MG63 (cell line): ENCODE measurements around the gene ERP44. TPM values are rescaled to one million over a fixed set of nuclear protein-coding genes. Genes with fewer than 3 reads are reported as not detected.

Experiments
- DNase-seq: peaks from one replicate; pipeline ENCODE4 v3.0.0-alpha.2; 2020
- H3K27me3 ChIP-seq: fragments of 250-450 bp; sonication (Bioruptor Pico); 2 replicates; pipeline ENCODE4 v1.5.1; 2020; ENCODE audit warnings: mild to moderate bottlenecking, moderate library complexity
- H3K36me3 ChIP-seq: fragments of 250-450 bp; sonication (Bioruptor Pico); 2 replicates; pipeline ENCODE4 v1.5.1; 2020; ENCODE audit warnings: mild to moderate bottlenecking, moderate library complexity
- H3K4me3 ChIP-seq: fragments of 250-450 bp; sonication (Bioruptor Pico); 2 replicates; pipeline ENCODE4 v1.5.1; 2020; ENCODE audit warnings: mild to moderate bottlenecking, moderate library complexity
- H3K9me3 ChIP-seq: fragments of 250-450 bp; sonication (Bioruptor Pico); 2 replicates; pipeline ENCODE4 v1.5.1; 2020; ENCODE audit warnings: mild to moderate bottlenecking, moderate library complexity
- total RNA-seq: library from RNA; depleted of rRNA; stranded (reverse); fragments of >200 nt; shearing (Covaris generic); gene quantifications from 2 replicates; pipeline ENCODE4 v1.2.3, GENCODE V29; 2014; ENCODE audit warnings: low replicate concordance

The ERP44 gene
- total RNA-seq, 1 experiment from 2014 or later = 9.9 TPM

DNA sequence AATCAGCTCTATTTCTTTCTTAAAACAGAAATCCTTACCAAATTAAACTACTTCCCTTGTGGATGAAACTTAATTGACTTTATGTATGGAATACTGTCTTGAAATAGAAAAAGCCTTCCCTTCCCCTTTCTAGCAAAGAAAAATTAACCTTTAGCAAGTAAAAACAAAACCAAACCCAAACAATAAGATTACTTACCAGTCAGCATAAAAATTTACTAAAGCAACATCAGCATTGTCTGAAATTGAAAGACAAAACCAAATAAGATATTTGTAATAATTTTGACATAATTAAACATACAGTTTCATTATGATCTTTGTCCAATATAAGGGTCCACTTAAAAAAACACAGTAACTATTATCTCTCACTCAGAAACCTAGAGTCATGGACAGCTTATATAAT lies 41.2 kb downstream of the ERP44 start:
- peaks cover 12% of the 10 kb centered on the region for H3K36me3 ChIP-seq
- H3K9me3 ChIP-seq = no peaks in the 10 kb centered on the region
- H3K27me3 ChIP-seq = no peaks in the 10 kb centered on the region
- DNase-seq = no peak
- no peak overlapping the region for H3K4me3 ChIP-seq

DNA sequence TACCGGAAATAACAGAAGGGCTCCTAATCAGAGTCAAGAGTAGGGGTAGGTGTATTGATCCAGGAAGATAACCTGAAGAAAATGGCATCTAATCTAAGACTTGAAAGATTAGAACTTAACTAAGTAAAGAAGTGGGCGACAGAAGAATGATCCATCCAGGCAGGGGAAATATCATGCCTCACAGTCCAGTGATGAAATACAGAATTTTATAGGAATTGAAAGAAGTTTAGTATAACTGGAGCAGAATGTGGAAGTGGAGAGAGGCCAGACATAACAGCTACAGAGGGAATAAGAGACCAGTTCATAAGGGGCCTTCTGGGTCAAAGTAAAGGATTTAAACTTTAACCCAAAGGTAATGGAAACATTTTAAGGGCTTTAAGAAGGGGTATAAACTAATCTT lies 42.2 kb downstream of the ERP44 start:
- no peaks in the 10 kb centered on the region for H3K27me3 ChIP-seq
- no peak overlapping the region for H3K4me3 ChIP-seq
- DNase-seq = no peak
- peaks cover 16% of the 10 kb centered on the region for H3K36me3 ChIP-seq
- no peaks in the 10 kb centered on the region for H3K9me3 ChIP-seq

DNA sequence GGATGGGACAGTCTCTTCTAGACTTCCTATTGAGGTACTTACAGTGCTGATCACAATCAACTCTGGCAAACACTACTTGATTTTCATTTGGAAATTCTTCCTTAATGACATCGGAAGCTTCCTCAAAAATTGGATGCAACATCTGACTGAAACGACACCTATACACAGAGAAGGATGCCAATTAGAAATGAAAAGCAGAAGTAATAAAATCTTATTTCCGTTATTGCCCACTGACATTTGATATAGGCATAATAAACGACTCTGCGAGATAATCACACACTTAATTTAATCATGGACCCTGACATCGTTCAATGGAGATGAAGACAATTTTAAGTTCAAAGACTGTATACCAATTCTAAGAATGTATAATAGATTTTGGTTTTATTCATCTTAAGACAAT lies 46.4 kb downstream of the ERP44 start:
- DNase-seq = no peak
- Histone ChIP-seq H3K36me3 (peaks cover 11% of the 10 kb centered on the region), H3K27me3 (no peaks in the 10 kb centered on the region)

DNA sequence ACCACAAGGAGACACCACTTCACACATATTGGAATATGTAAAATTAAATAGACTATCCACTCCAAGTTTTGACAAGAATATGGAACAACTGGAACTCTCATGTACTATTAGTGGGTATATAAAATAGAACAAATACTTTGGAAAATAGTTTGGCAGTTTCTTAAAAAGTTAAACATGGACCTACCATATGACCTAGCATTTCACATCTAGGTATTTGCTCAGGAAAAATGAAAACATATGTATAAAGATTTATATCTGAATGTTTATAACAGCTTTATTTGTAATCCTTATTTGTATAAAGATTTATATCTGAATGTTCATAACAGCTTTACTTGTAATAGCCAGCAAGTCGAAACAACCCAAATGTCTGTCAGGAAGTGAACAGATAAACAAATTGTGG lies 49.2 kb downstream of the ERP44 start:
- no peaks in the 10 kb centered on the region for H3K27me3 ChIP-seq
- DNase-seq = no peak
- no peak overlapping the region for H3K4me3 ChIP-seq
- peaks cover 8% of the 10 kb centered on the region for H3K36me3 ChIP-seq
- H3K9me3 ChIP-seq = no peaks in the 10 kb centered on the region; the same call in 1 of the 2 replicates

More for the DNA sequence above, 46.4 kb downstream of the ERP44 start:
- Histone ChIP-seq H3K9me3 (no peaks in the 10 kb centered on the region), H3K4me3 (no peak overlapping the region)

DNA sequence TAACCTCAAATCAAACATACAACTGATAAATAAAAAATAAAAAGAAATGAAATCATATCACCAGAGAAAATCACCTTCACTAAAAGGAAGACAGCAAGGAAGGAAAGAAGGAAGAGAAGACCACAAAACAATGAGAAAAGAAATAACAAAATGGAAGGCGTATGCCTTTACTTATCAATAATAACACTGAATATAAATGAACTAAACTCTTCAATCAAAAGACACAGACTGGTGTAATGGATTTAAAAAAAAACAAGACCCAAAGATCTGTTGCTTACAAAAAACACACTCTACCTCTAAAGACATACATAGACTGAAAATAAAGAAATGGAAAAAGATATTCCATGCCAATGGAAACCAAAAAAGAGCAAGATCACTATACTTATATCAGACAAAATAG lies 60.3 kb downstream of the ERP44 start:
- H3K9me3 ChIP-seq = peaks cover 4% of the 10 kb centered on the region
- H3K27me3 ChIP-seq = no peaks in the 10 kb centered on the region
- H3K36me3 ChIP-seq = peaks cover 3% of the 10 kb centered on the region; the same call in 1 of the 2 replicates
- DNase-seq = no peak
- no peak overlapping the region for H3K4me3 ChIP-seq

DNA sequence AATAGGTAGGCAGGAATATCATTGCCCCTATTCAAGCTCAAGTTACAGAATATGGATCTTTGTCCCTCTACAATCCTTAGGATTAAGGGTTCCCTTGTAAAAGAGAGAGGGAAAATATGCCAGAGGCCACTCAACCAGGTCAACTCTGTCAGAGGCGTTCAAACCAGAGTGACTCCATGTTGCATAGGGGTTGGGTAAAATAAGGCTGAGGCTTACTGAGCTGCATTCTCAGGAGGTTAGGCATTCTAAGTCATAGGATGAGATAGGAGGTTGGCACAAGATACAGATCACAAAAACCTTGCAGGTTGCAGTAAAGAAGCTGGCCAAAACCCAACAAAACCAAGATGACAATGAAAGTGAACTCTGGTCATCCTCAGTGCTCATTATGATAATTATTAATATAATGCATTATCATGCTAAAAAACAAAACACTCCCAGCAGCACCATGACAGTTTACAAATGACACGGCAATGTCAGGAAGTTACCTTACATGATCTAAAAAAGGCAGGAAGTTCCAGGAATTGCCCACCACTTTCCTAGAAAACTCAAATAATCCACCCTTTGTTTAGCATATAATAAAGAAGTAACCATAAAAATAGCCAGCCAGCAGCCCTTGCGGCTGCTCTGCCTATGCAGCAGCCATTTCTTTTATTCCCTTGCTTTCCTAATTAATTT lies 64.8 kb downstream of the ERP44 start:
- Histone ChIP-seq H3K9me3 (peaks cover under 1% of the 10 kb centered on the region; the same call in 1 of the 2 replicates), H3K36me3 (0 out of 2 replicates have a peak, but pooled peaks cover 3% of the 10 kb centered on the region), H3K4me3 (no peak overlapping the region), H3K27me3 (no peaks in the 10 kb centered on the region)
- no peak for DNase-seq

DNA sequence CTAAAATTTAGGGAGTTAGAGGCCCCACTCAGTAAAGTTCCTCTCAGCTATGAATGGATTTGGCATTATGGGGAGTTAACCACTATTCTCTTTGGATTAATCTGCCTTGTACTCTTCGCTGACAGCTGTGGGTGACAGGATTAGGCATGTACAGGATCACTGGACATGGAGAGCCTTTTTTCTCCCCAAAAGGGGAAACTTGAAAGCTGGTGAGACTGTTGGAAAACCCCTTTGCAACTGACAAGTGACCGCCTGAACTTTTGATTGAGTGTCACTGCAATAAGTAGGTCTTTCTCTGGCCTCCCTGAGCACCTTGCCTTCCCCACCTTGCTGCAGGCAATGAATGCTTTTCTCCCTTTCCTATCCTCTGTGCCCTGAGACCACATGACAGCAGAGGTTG lies 68.3 kb downstream of the ERP44 start:
- Histone ChIP-seq H3K36me3 (no peaks in the 10 kb centered on the region), H3K9me3 (no peaks in the 10 kb centered on the region), H3K4me3 (no peak overlapping the region), H3K27me3 (no peaks in the 10 kb centered on the region)
- DNase-seq = no peak

DNA sequence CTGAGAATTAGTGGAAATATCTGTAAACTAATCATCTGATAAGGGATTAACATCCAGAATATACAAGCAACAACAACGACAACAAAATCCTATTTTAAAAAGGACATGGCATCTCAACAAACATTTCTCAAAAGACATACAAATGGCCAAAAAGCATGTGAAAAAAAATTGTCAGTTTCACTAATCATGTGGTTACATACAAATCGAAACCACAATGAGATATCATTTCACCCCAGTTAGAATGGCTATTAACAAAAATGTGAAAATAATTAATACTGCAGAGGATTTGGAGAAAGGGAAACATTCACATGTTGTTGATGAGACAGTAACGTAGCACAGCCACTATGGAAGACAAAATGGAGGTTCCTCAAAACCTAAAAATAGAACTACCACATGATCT lies 69.5 kb downstream of the ERP44 start:
- H3K36me3 ChIP-seq = no peaks in the 10 kb centered on the region

DNA sequence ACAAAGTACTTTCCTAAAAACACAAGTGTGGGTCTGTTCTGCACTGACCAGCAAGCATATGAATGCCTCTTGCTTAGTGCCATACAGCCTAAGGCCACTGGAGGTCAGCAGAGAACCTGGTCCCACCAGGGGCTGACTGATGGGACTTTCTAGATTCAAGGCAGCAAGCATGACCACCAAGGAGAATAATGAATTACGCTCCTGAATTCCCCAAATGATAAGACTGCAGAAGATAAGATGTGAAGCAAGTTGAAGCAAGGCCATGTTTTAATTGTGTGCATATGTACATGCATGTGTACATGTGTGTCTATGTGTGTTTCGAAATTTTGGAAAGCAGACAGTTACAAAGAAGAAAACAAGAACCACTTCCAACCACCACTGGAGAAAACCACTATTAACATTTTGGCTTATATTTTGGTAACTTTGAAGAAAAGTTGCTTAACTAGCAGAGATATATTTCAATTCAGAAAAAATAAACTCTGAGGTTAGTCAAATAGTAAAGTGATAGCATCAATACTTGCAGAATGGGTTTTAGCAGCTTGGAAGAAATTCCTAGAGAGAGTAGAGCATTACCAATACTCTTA lies 70.5 kb downstream of the ERP44 start:
- Histone ChIP-seq H3K9me3 (no peaks in the 10 kb centered on the region), H3K27me3 (no peaks in the 10 kb centered on the region), H3K36me3 (no peaks in the 10 kb centered on the region), H3K4me3 (no peak overlapping the region)
- peak; percentile 57 for DNase-seq

More for the DNA sequence above, 69.5 kb downstream of the ERP44 start:
- no peaks in the 10 kb centered on the region for H3K9me3 ChIP-seq
- no peaks in the 10 kb centered on the region for H3K27me3 ChIP-seq
- no peak for DNase-seq
- no peak overlapping the region for H3K4me3 ChIP-seq

DNA sequence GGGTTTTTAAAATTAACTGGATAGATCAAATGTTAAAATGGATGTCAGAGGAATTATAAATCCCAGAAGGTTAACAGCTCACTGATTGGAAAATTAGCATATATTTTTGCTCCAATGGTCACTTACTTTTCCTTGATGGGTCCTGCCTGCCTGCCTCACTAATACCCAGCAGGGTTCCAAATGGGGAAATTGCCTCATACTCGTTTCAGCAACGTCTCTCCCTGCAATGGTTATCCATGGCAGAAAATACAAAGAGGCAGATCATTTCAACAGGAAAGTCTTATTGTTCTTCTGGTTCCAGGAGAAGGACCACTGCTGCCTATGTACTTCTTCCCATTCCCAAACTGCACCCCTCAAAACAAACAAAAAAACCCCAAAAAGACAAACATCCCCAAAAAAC lies 71.3 kb downstream of the ERP44 start:
- H3K36me3 ChIP-seq = no peaks in the 10 kb centered on the region
- DNase-seq = no peak
- no peaks in the 10 kb centered on the region for H3K9me3 ChIP-seq
- no peak overlapping the region for H3K4me3 ChIP-seq
- no peaks in the 10 kb centered on the region for H3K27me3 ChIP-seq

DNA sequence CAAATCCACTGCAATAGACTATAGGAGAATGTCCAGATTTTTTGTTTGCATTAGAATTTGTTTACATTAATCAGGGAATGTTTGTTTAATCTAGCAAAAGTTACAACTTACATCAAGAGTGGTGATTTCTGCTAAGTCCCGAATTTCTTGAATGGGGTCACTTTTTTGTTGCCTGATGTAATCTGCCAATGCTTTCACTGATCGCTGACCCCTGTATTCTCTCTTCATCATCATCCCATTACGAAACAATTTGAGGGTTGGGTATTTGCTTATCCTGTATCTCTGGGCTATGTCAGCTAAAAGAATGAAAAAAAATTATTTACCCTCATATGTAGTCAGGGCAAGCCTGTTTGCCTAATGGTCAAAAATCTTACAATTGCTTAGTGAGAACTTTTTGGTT lies 76.9 kb downstream of the ERP44 start:
- Histone ChIP-seq H3K36me3 (no peaks in the 10 kb centered on the region; the same call in 1 of the 2 replicates), H3K9me3 (no peaks in the 10 kb centered on the region), H3K4me3 (no peak overlapping the region), H3K27me3 (no peaks in the 10 kb centered on the region)
- no peak for DNase-seq

DNA sequence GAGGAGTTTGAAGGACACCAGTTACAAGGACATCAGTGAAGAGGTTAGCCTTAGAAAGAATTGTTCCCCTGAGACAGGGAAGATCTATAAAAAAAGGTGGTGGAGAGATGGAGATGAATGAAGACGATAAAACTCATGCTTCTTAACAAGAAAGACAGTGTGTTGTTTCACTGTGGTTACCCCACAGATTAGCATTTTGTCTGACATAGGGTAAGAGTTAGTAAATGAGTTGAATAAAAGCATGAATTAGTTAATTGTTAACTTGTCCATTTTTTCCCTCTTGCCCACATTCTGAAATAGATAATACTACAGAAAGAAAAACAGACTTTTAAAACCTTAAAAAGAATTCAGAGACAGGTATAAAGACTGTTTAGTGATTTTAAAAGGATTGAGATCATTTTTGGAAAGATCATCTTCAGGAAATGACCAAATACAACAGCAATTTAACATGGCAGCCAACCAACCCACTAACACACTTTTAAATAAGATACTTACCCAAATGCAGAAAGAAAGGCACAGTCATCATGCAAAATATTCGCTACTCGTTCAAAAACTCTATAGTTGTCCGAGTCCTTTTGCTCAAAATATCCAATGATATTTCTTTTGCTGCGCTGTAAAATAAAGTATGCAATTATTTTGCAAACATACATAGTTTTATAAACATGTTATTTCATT lies 78.5 kb downstream of the ERP44 start:
- H3K36me3 ChIP-seq = peaks cover 7% of the 10 kb centered on the region
- no peaks in the 10 kb centered on the region for H3K9me3 ChIP-seq
- H3K27me3 ChIP-seq = no peaks in the 10 kb centered on the region
- DNase-seq = no peak
- H3K4me3 ChIP-seq = no peak overlapping the region

DNA sequence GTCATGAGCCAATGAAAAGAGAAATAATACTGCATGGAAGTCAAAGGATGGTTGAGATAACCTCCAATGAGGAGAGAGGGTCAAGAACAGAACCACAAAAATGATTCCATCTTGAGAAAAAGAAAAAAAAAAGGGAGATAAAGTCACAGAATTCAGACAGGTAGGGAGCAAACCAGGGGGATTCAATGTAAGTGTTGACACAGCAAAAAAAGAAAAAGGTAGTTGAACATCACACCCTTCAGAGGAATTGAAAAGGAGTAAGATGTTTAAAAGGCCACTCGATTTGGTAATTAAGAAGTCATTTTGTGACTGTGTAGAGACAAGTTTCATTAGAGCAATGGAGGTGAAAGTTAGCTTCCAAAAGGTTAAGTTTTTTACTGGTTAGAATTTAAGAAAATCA lies 79.3 kb downstream of the ERP44 start:
- peaks cover 7% of the 10 kb centered on the region for H3K36me3 ChIP-seq
- H3K9me3 ChIP-seq = no peaks in the 10 kb centered on the region
- H3K4me3 ChIP-seq = no peak overlapping the region
- H3K27me3 ChIP-seq = no peaks in the 10 kb centered on the region
- DNase-seq = no peak

DNA sequence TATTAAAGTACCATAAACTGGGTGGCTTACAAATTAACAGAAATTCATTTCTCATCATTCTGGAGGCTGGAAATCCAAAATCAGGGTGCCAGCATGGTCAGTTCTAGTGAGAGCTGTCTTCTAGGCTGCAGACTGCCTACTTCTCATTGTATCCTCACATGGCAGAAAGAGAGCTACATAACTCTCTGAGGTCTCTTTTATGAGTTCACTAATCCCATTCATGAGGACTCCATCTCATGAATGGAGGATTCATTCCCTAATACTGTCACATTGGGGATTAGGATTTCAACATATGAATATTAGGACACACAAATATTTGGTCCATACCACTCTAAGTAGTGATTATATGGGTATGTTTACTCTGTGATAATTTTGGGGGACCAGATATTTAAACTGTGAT lies 84.0 kb downstream of the ERP44 start:
- Histone ChIP-seq H3K27me3 (no peaks in the 10 kb centered on the region), H3K36me3 (peaks cover 15% of the 10 kb centered on the region), H3K4me3 (no peak overlapping the region), H3K9me3 (no peaks in the 10 kb centered on the region)
- DNase-seq = no peak

DNA sequence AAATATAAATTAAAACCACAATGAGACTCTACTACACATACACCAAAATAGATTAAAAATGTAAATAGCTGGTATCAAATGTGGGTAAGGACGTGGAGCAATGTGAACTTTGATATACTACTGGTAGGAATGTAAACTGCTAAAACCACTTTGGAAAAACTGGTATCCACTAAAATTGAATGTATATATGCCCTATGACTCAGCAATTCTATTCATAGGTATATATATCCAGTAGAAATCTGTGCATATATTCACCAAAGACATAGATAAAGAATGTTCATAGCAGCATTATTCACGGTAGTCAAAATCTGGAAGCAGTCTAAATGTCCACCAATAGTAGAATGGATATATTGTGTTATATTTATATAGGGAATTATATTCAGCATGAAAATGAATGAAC lies 85.2 kb downstream of the ERP44 start:
- no peak for DNase-seq
- Histone ChIP-seq H3K4me3 (no peak overlapping the region), H3K36me3 (peaks cover 15% of the 10 kb centered on the region), H3K9me3 (no peaks in the 10 kb centered on the region), H3K27me3 (no peaks in the 10 kb centered on the region)

DNA sequence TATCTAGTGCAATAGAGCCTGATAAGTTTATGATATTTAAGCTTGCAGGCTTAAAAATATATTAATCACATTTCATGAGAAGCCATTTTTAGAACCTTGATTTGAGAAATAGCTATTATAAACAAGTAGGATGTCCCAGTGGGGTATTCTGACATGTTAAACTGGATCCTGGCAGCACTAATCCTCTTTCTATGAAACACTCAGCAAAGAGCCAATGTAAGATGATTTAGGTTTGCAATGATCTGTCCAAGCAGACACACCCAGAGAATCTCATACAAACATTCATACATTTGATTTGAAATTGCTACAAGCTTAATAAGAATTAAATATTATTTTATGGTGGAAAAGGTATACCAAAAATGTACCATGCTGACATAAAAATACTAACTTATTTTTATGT lies 86.5 kb downstream of the ERP44 start:
- Histone ChIP-seq H3K36me3 (peaks cover 15% of the 10 kb centered on the region), H3K4me3 (no peak overlapping the region), H3K27me3 (no peaks in the 10 kb centered on the region), H3K9me3 (no peaks in the 10 kb centered on the region)
- no peak for DNase-seq

DNA sequence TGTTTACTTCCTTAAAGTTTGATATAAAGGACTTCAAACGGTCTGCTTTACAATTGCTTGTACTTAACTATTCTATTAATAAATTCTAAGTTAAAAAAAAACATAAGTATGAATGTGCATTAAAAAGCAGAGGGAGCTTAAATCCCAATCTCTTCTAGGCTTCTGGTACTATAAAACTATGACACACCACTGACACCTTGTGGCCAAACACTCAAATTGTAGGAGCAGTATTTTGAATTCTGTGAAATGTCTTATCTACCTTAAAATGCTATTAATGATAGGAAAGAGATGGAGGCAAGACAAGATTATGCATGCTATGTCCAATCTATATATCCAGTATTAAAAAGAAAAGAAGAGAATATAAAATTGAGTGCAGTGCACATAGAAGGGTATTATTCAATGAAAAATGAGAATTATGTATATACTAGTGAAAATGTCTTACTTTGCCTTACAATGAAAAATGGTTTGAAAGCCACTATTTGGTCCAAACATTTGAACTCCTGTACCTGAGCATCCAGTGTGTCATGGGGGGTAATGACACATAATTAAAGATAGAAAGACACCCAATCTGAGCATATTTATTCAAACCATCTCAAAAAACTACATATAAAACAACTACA lies 87.6 kb downstream of the ERP44 start:
- no peak for DNase-seq
- Histone ChIP-seq H3K4me3 (no peak overlapping the region), H3K36me3 (peaks cover 14% of the 10 kb centered on the region), H3K9me3 (no peaks in the 10 kb centered on the region), H3K27me3 (no peaks in the 10 kb centered on the region)
